ENCODE measurements around the gene PDZK1IP1.

DNA sequence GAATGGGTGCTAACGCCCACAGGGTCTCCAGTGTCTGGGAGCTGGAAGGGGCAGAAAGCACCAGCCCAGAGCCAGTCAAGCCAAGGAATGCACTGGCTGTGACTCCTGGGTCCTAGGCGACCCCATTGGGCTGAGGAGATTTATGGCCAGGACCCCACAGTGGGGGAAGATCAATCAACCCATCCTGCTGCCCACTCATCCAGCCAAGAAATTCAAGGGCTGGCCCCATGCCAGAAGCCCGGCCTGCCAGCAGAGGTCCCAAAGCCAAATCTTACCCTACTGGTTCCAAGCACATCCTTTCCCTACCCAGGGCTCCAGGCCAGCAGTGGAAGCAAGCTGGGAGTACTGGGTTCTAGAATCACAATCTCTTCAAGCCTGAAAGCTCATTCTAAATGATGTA, 6.8 kb upstream of the PDZK1IP1 start:
- TF ChIP-seq, protein P1, sequence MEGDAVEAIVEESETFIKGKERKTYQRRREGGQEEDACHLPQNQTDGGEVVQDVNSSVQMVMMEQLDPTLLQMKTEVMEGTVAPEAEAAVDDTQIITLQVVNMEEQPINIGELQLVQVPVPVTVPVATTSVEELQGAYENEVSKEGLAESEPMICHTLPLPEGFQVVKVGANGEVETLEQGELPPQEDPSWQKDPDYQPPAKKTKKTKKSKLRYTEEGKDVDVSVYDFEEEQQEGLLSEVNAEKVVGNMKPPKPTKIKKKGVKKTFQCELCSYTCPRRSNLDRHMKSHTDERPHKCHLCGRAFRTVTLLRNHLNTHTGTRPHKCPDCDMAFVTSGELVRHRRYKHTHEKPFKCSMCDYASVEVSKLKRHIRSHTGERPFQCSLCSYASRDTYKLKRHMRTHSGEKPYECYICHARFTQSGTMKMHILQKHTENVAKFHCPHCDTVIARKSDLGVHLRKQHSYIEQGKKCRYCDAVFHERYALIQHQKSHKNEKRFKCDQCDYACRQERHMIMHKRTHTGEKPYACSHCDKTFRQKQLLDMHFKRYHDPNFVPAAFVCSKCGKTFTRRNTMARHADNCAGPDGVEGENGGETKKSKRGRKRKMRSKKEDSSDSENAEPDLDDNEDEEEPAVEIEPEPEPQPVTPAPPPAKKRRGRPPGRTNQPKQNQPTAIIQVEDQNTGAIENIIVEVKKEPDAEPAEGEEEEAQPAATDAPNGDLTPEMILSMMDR (conservative IDR thresholded peaks at IDR 0.05) = no peak
- no peak for TF ChIP-seq ZFX (IDR thresholded peaks at IDR 0.05)

Data from C4-2B (cell line).